GM18505 (cell line): Measurements from ENCODE around the gene MUC5B.

ENCODE experiments used
- ATAC-seq: cut with Tn5 transposase; IDR thresholded peaks from one replicate; pipeline ENCODE4 v1.9.1; 2021; ENCODE audit not compliant: unreplicated experiment
- POLR2A ChIP-seq: IDR thresholded peaks from 4 replicates; pipeline ENCODE4 v1.6.1; 2011; ENCODE audit warnings: borderline replicate concordance; ENCODE audit not compliant: insufficient read depth, insufficient read length; ENCODE audit errors: extremely low read depth

The MUC5B gene

DNA sequence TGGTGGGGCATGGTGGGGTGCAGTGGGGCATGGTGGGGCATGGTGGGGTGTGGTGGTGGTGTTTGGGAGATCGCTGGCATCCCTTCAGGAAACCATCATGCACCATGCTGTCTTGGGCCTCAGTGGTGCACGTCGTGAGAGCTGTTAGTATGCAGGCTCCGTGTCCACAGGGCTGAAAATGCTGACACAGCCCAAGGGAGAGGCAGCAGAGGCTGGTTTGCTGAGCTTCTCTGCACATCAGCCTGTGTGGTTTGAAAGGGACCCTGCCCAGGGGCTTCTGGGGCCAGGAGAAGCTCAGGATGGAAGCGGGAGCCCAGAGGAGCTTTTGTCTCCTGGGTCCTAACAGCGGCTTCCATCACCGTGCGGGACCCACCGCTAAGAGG, 30.2 kb downstream of the MUC5B start:
- ATAC-seq: no peak
- no peak for TF ChIP-seq POLR2A

DNA sequence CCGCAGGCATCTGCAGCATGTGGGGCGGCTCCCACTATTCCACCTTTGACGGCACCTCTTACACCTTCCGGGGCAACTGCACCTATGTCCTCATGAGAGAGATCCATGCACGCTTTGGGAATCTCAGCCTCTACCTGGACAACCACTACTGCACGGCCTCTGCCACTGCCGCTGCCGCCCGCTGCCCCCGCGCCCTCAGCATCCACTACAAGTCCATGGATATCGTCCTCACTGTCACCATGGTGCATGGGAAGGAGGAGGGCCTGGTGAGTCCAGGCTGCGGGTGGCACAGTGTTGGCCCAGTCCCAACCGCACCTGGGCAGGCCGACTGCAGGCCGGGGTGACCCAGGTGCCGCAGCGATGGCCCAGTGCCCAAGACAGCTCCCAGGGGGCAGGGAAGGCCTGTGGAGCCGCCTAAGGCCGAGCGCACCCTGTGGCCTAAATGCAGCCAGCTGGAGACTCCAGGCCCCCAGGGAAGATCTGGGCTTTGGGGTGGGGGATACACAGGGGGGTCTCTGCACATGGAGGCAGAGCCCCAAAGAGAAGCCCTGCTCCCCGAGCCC, 31.3 kb downstream of the MUC5B start:
- TF ChIP-seq POLR2A: no peak
- ATAC-seq: no peak

DNA sequence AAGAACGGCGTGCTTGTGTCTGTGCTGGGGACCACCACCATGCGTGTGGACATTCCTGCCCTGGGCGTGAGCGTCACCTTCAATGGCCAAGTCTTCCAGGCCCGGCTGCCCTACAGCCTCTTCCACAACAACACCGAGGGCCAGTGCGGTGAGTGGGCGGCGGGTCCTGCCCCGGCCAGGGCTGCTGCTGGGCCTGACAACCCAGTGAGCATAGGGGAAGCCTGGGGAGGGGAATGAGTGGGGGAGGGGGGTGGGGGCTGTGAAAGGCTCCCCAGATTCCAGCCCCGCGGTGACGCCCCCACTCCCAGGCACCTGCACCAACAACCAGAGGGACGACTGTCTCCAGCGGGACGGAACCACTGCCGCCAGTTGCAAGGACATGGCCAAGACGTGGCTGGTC, 31.9 kb downstream of the MUC5B start:
- TF ChIP-seq POLR2A: no peak
- no peak for ATAC-seq

DNA sequence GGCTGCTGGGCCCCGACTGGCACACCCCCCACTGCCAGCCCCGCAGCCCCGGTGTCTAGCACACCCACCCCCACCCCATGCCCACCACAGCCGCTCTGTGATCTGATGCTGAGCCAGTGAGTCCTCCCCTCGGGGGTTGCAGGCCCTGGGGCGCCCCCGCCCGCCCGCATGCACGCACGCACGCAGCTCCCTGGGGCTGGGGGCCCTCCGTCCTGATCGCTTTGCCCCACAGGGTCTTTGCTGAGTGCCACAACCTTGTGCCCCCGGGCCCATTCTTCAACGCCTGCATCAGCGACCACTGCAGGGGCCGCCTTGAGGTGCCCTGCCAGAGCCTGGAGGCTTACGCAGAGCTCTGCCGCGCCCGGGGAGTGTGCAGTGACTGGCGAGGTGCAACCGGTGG, 32.3 kb downstream of the MUC5B start:
- ATAC-seq: no peak
- TF ChIP-seq POLR2A: no peak

DNA sequence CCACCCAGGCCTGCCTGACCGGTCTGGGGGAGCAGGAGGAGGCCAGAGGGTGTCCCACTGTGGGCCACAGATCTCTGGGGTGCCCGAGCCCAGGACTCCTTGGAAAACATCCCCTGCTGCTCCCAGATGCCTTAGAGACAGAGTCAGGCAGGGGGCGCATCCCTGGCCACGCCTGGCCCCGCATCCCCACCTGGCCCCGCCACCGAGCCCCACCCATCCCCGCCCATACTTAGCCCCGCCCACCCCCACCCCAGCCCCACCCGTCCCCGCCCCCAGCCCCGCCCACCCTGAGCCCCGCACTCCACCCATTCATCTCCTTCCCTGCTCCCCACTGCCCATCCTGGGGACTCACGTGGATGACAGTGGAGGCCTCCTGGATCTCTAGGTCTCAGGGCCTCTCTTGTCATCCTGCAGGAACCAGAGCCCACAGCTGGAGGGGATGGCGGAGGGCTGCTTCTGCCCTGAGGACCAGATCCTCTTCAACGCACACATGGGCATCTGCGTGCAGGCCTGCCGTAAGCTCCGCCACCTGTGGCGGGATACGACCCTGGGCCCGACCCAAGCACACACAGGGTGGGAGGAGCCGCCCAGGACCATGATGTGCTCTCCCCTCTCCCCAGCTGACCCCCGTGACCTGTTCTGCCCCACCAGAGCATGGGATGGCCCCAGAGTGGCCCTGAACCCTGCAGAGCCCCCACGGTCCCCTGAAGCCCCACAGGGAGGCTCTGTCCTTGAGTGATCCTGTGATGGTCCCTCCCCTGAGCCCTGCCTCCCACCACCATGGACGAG, 33.6 kb downstream of the MUC5B start:
- ATAC-seq: no peak
- TF ChIP-seq POLR2A: no peak

DNA sequence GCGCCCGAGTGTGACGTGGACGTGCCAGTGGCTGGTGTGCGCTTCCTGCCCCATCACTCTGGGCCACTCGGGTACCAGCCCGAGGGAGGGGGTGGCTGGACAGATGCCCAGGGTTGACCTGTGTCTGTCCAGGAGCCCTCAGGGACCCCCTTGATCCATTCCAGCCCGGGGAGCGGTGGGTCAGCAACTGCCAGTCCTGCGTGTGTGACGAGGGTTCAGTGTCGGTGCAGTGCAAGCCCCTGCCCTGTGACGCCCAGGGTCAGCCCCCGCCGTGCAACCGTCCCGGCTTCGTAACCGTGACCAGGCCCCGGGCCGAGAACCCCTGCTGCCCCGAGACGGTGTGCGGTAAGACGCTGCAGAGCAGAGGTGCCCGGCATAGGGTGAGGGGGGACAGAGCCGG, 34.5 kb downstream of the MUC5B start:
- no peak for TF ChIP-seq POLR2A

DNA sequence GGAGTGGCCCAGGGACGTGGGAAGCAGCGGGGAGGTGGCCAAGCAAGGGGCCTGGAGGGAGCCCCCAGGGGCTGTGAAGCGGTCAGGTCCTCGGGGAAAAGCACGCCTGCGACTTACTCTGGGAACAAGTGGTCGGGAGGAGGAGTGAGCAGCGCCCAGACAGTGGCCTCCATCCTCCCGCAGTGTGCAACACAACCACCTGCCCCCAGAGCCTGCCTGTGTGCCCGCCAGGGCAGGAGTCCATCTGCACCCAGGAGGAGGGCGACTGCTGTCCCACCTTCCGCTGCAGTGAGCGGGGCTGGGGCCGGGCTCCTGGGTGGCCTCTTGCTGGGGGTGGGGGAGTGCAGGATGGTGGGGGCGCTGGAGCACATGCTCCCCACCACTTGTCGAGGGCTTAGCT, 35.0 kb downstream of the MUC5B start:
- ATAC-seq: no peak
- TF ChIP-seq POLR2A: no peak

More for the DNA sequence above, 34.5 kb downstream of the MUC5B start:
- ATAC-seq: no peak

DNA sequence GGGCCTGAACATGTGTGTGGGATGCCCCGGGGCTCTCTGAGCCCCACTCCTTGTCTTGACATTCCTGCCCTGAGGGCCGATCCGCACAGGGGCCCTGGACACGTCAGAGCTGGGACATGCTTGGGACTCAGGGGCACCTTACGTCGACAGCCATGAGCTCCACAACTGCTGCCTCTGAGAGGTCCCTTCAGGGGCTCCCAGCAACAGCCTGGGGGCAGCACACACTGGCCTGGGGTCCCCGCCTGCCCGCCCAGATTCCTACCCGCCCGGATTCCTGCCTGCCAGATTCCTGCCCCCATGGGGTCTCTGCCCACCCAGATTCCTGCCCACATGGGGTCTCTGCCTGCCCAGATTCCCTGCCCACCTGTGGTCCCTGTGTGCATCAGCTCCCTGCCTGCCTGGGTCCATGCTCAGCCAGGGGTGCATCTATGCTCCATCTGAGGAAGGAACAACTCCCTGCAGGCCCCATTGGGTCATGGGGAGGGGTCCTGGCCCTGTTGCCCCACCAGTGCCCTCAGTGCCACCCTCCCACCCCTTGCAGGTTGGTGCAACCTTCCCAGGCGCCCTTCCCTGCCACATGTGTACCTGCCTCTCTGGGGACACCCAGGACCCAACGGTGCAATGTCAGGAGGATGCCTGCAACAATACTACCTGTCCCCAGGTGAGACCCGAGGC, 35.7 kb downstream of the MUC5B start:
- TF ChIP-seq POLR2A: no peak

DNA sequence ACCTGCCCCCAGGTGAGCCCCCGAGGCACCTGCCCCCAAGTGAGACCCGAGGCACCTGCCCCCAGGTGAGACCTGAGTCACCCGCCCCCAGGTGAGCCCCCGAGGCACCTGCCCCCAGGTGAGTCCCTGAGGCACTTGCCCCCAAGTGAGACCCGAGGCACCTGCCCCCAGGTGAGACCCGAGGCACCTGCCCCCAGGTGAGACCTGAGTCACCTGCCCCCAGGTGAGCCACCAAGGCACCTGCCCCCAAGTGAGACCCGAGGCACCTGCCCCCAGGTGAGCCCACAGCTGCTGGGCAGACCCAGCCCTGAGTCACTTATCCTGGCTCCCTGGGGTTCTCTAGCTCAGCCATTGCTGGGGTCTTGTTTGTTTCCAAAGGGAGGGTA, 36.2 kb downstream of the MUC5B start:
- TF ChIP-seq POLR2A: no peak

More for the DNA sequence above, 35.7 kb downstream of the MUC5B start:
- no peak for ATAC-seq

DNA sequence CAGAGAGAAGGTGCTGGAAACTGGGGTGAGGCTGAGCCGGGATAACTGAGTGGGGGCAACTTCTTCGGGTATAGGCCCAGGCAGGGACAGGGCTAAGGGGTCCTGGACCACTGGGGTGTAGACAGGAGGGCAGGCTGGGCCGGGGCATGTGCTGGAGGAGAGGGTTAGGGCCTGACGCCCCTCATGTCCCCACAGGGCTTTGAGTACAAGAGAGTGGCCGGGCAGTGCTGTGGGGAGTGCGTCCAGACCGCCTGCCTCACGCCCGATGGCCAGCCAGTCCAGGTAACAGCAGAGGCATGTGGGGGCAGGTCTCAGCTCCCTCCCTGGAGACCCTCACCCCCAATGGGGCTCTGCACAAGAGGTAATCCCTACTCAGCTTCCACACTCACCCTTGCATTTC, 36.7 kb downstream of the MUC5B start:
- ATAC-seq: no peak
- no peak for TF ChIP-seq POLR2A

More for the DNA sequence above, 36.2 kb downstream of the MUC5B start:
- ATAC-seq: no peak

DNA sequence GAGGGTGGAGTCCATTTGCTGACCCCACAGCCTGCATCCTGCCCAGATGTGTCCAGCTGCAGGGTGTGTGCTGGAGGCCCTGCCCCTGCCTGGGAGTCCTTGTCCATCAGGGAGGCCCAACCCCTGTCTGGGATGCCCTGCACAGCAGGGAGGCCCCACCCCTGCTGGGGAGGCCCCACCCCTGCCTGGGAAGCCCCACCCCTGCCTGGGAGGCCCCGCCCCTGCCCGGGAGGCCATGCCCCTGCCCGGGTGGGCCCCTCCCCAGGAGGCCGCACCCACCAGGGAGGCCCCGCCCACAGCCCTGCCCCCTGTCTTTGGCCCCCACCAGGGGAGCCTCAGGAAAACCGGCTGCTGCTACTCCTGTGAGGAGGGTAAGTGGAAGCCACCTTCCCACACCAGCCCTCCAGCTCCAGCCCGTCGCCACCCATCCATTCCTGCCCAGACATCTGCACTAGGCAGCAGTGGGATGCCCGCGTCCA, 37.2 kb downstream of the MUC5B start:
- no peak for ATAC-seq
- no peak for TF ChIP-seq POLR2A

DNA sequence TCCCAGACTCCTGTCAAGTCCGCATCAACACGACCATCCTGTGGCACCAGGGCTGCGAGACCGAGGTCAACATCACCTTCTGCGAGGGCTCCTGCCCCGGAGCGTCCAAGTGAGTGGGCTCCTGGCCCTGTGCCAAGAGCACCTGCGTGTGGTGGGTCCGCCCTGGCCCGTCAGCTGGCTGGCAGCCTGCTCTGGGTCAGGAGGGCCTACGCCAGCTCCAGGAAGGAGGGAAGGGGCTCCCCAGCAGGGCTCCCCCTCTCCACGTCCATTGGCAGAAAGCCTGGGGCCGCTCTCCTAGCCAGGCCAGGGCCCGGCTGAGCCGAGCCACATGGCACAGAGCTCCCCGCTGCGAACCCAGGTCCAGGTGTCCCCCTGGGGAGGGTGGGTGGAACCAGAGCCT, 37.8 kb downstream of the MUC5B start:
- no peak for TF ChIP-seq POLR2A

DNA sequence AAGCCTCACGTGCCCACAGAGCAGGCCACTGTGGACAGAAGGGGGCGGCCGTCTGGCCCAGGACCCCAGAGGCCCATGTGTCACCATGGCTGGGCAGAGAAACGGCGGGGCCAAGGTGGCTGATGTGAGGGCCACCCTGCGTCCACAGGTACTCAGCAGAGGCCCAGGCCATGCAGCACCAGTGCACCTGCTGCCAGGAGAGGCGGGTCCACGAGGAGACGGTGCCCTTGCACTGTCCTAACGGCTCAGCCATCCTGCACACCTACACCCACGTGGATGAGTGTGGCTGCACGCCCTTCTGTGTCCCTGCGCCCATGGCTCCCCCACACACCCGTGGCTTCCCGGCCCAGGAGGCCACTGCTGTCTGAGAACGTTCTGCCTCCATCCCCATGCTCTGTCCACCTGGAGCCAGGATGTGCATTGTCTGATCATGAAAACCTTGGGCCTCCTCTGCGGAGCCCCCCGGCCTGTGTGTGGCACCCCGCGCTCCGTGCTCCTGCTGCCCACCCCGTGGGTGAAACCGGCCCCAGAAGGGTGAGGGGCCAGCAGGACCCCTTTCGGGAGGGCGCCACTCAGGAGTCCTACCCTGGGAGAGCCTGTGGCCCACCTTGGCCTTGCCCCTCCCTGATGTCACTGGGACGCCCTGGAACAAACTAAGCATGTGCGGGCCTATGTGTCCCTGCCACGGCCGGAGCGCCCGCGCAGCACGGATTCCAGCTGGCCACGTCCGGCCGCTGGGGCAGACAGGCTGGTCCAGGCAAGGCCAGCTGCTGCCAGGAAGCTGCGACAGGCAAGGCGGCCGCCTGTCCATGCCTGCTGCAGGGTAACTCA, 38.6 kb downstream of the MUC5B start:
- ATAC-seq: no peak
- no peak for TF ChIP-seq POLR2A

More for the DNA sequence above, 37.8 kb downstream of the MUC5B start:
- ATAC-seq: no peak
